ENCODE data around the gene SNU13. TPM values are rescaled to one million over a fixed set of nuclear protein-coding genes. Genes with fewer than 3 reads are reported as not detected.
"Not testable (repeated sequence)": the region's sequence is repeated elsewhere in the genome, so short reads cannot be mapped to it uniquely, and the experiment has no call there.

Gene SNU13
- polyA plus RNA-seq, 3 donors, result 78.2 to 139 (median 121) TPM

GRCh38 chr22:41654322-41654721 is 34.3 kb downstream of the SNU13 start:
- H3K27ac ChIP-seq (ENCODE audit: low read depth, low read length), result no peak overlapping the region
- WGBS, 3 donors, result 94 to 96% (median 95%) methylated on average over 3 of the region's 3 CpGs

- WGBS, 3 donors, result 94 to 97% (median 94%) methylated on average over 11 of the region's 11 CpGs
- H3K27ac ChIP-seq (ENCODE audit: low read depth, low read length), result no peak overlapping the region
These were observed 37.8 kb downstream of the SNU13 start for GRCh38 chr22:41650821-41651220.

GRCh38 chr22:41650229-41650628 is 38.4 kb downstream of the SNU13 start:
- 93 to 95% (median 94%) methylated on average over 1 of the region's 1 CpG for WGBS, 3 donors
- no peak overlapping the region for H3K27ac ChIP-seq (ENCODE audit: low read depth, low read length)

GRCh38 chr22:41648432-41648831 is 40.2 kb downstream of the SNU13 start:
- 85 to 96% (median 93%) methylated on average over 1 of the region's 1 CpG for WGBS, 3 donors

GRCh38 chr22:41647771-41648170 is 40.9 kb downstream of the SNU13 start:
- WGBS, 3 donors, result 70 to 85% (median 85%) methylated on average over 2 to 3 of the region's 3 CpGs
- H3K27ac ChIP-seq (ENCODE audit: low read depth, low read length), result no peak overlapping the region

More at GRCh38 chr22:41648432-41648831, 40.2 kb downstream of the SNU13 start:
- H3K27ac ChIP-seq (ENCODE audit: low read depth, low read length), result no peak overlapping the region

GRCh38 chr22:41642331-41643110 is 46.1 kb downstream of the SNU13 start:
- WGBS, 3 donors, result 87 to 96% (median 92%) methylated on average over 6 of the region's 6 CpGs

GRCh38 chr22:41641854-41642253 is 46.8 kb downstream of the SNU13 start:
- H3K27ac ChIP-seq (ENCODE audit: low read depth, low read length), result no peak overlapping the region
- 97 to 99% (median 98%) methylated on average over 7 of the region's 7 CpGs for WGBS, 3 donors

More at GRCh38 chr22:41642331-41643110, 46.1 kb downstream of the SNU13 start:
- H3K27ac ChIP-seq (ENCODE audit: low read depth, low read length), result no peak overlapping the region

GRCh38 chr22:41638748-41639147 is 49.9 kb downstream of the SNU13 start:
- 85 to 94% (median 94%) methylated on average over 5 of the region's 5 CpGs for WGBS, 3 donors
- no peak overlapping the region for H3K27ac ChIP-seq (ENCODE audit: low read depth, low read length)

GRCh38 chr22:41638124-41638523 is 50.5 kb downstream of the SNU13 start:
- 87 to 89% (median 88%) methylated on average over 5 of the region's 5 CpGs for WGBS, 3 donors
- H3K27ac ChIP-seq (ENCODE audit: low read depth, low read length), result no peak overlapping the region

- not testable (repeated sequence) for H3K27ac ChIP-seq (ENCODE audit: low read depth, low read length)
- WGBS, 3 donors, result 98 to 99% (median 98%) methylated on average over 8 of the region's 8 CpGs
These were observed 51.0 kb downstream of the SNU13 start for GRCh38 chr22:41637623-41638022.

GRCh38 chr22:41636467-41636866 is 52.2 kb downstream of the SNU13 start:
- WGBS, 3 donors, result 74 to 84% (median 80%) methylated on average over 7 of the region's 7 CpGs

GRCh38 chr22:41634610-41635009 is 54.1 kb downstream of the SNU13 start:
- 90 to 97% (median 96%) methylated on average over 8 of the region's 8 CpGs for WGBS, 3 donors

More at GRCh38 chr22:41636467-41636866, 52.2 kb downstream of the SNU13 start:
- H3K27ac ChIP-seq (ENCODE audit: low read depth, low read length), result no peak overlapping the region

GRCh38 chr22:41631615-41632014 is 57.1 kb downstream of the SNU13 start:
- 93 to 100% (median 99%) methylated on average over 4 to 13 of the region's 23 CpGs for WGBS, 3 donors
- H3K27ac ChIP-seq (ENCODE audit: low read depth, low read length), result not testable (repeated sequence)

More at GRCh38 chr22:41634610-41635009, 54.1 kb downstream of the SNU13 start:
- H3K27ac ChIP-seq (ENCODE audit: low read depth, low read length), result not testable (repeated sequence)

GRCh38 chr22:41631115-41631514 is 57.6 kb downstream of the SNU13 start:
- not testable (repeated sequence) for H3K27ac ChIP-seq (ENCODE audit: low read depth, low read length)
- 97% methylated on average over 16 to 23 of the region's 28 CpGs for WGBS, 3 donors

GRCh38 chr22:41625577-41625976 is 63.1 kb downstream of the SNU13 start:
- H3K27ac ChIP-seq (ENCODE audit: low read depth, low read length), result no peak overlapping the region
- WGBS, 3 donors, result 94 to 96% (median 95%) methylated on average over 7 of the region's 7 CpGs

Other genes with a start within 250 kb of the SNU13 start
- gene TOB2, start 242.1 kb downstream of the SNU13 start, polyA plus RNA-seq, result 10 to 100 TPM; 18.4 to 48.0 (median 25.4) TPM
- gene PHF5A, start 220.2 kb downstream of the SNU13 start, polyA plus RNA-seq, result 10 to 100 TPM; 26.0 to 41.7 (median 36.8) TPM
- 100 to 1,000 TPM in 1 of 3 donors, 10 to 100 TPM in 2; 61.9 to 197 (median 63.4) TPM for gene ACO2, start 219.8 kb downstream of the SNU13 start, polyA plus RNA-seq
- gene POLR3H, start 144.4 kb downstream of the SNU13 start, polyA plus RNA-seq, result 10 to 100 TPM; 10.4 to 56.0 (median 28.1) TPM
- 1 to 10 TPM in 2 of 3 donors, under 1 TPM in 1; 0.91 to 8.3 (median 5.1) TPM for gene CSDC2, start 127.9 kb downstream of the SNU13 start, polyA plus RNA-seq
- gene PMM1, start 99.0 kb downstream of the SNU13 start, polyA plus RNA-seq, result 100 to 1,000 TPM in 1 of 3 donors, 10 to 100 TPM in 2; 41.9 to 171 (median 68.4) TPM
- 10 to 100 TPM in 2 of 3 donors, 1 to 10 TPM in 1; 7.0 to 19.6 (median 16.8) TPM for gene DESI1, start 67.8 kb downstream of the SNU13 start, polyA plus RNA-seq
- gene XRCC6, start 67.6 kb downstream of the SNU13 start, polyA plus RNA-seq, result 100 to 1,000 TPM in 2 of 3 donors, 10 to 100 TPM in 1; 82.5 to 158 (median 152) TPM
- gene MEI1, start 10.6 kb upstream of the SNU13 start, polyA plus RNA-seq, result 1 to 10 TPM in 1 of 3 donors, under 1 TPM in 2; 0.34 to 1.6 (median 0.86) TPM
- 1 to 10 TPM in 2 of 3 donors, under 1 TPM in 1; 0.79 to 2.9 (median 1.8) TPM for gene CCDC134, start 111.8 kb upstream of the SNU13 start, polyA plus RNA-seq
- 10 to 100 TPM; 20.8 to 40.6 (median 35.8) TPM for gene SREBF2, start 144.2 kb upstream of the SNU13 start, polyA plus RNA-seq
- not detected for gene SHISA8, start 226.2 kb upstream of the SNU13 start, polyA plus RNA-seq
- under 1 TPM in 2 of 3 donors, not detected in 1; 0.19 to 0.38 TPM for gene TNFRSF13C, start 237.9 kb upstream of the SNU13 start, polyA plus RNA-seq

Measured in adipose tissue (tissue), 3 donors.